IMR-90 (cell line): ENCODE data around the gene PSMD8. TPM values are rescaled to one million over a fixed set of nuclear protein-coding genes. Genes with fewer than 3 reads are reported as not detected.

Source experiments
- ATAC-seq: fragments of 200-7000 bp; cut with Tn5 transposase; 2 replicates; pipeline ENCODE4 v1.9.1; 2020; ENCODE audit warnings: low read depth, mild to moderate bottlenecking, moderate library complexity
- BruUV-seq: library from RNA; stranded (reverse); fragments of 400-500 nt; replicated peaks from 2 replicates; lab custom pipeline; 2021; lab: Mats Ljungman, UMichigan
- CTCF ChIA-PET: fragments of 300-600 bp; formaldehyde crosslinking; extraction: SDS; loops from one replicate; lab custom pipeline; 2021; ENCODE audit warnings: antibody characterized with exemption; lab: Yijun Ruan, JAX
- POLR2A ChIA-PET: fragments of 300-600 bp; sonication (Branson Sonifier 250); formaldehyde crosslinking; loops from one replicate; lab custom pipeline; 2022; ENCODE audit warnings: antibody characterized with exemption; ENCODE audit not compliant: unreplicated experiment; lab: Charles Lee
- DNase-seq: peaks from one replicate; pipeline ENCODE4 v3.0.0; 2013
- H2AFZ ChIP-seq: replicated peaks from 2 replicates; pipeline ENCODE3; 2013; ENCODE audit warnings: low read length, mild to moderate bottlenecking; ENCODE audit not compliant: poor library complexity
- H2AK5ac ChIP-seq: 2 replicates; pipeline ENCODE4 v1.6.1; 2013; ENCODE audit warnings: low read depth, low read length, inconsistent platforms
- H2AK9ac ChIP-seq: replicated peaks from 2 replicates; pipeline ENCODE3; 2013; ENCODE audit warnings: mild to moderate bottlenecking, low read depth, low read length, moderate library complexity; ENCODE audit not compliant: poor library complexity
- H2BK120ac ChIP-seq: 2 replicates; pipeline ENCODE4 v1.6.1; 2013; ENCODE audit warnings: low read depth, low read length, inconsistent platforms
- H2BK15ac ChIP-seq: 3 replicates; pipeline ENCODE4 v1.6.1; 2013; ENCODE audit warnings: low read depth, low read length, inconsistent platforms
- H2BK20ac ChIP-seq: 2 replicates; pipeline ENCODE4 v1.6.1; 2013; ENCODE audit warnings: low read depth, mild to moderate bottlenecking, inconsistent platforms, low read length, moderate library complexity
- H2BK5ac ChIP-seq: 2 replicates; pipeline ENCODE4 v1.6.1; 2013; ENCODE audit warnings: mild to moderate bottlenecking, low read depth, low read length, inconsistent platforms; ENCODE audit not compliant: poor library complexity, severe bottlenecking
- H3K14ac ChIP-seq: replicated peaks from 2 replicates; pipeline ENCODE4 v1.6.1; 2013; ENCODE audit warnings: low read depth, low read length, inconsistent platforms
- H3K18ac ChIP-seq: 2 replicates; pipeline ENCODE4 v1.6.1; 2013; ENCODE audit warnings: low read depth, low read length, control low read depth
- H3K23ac ChIP-seq: 2 replicates; pipeline ENCODE4 v1.6.1; 2013; ENCODE audit warnings: low read depth, low read length, inconsistent platforms
- H3K27ac ChIP-seq: 2 replicates; pipeline ENCODE4 v1.5.1; 2013; ENCODE audit warnings: mild to moderate bottlenecking, control low read depth, low read length; ENCODE audit not compliant: insufficient read depth
- H3K27me3 ChIP-seq: 2 replicates; pipeline ENCODE4 v1.6.1; 2013; ENCODE audit warnings: low read length; ENCODE audit not compliant: control insufficient read depth, insufficient read depth
- H3K36me3 ChIP-seq: 2 replicates; pipeline ENCODE4 v1.6.1; 2013; ENCODE audit warnings: low read length, mixed read lengths; ENCODE audit not compliant: control insufficient read depth, insufficient read depth
- H3K4ac ChIP-seq: 2 replicates; pipeline ENCODE4 v1.6.1; 2013; ENCODE audit warnings: low read depth, low read length, inconsistent platforms
- H3K4me1 ChIP-seq: 2 replicates; pipeline ENCODE4 v1.6.1; 2013; ENCODE audit warnings: low read length, mixed read lengths; ENCODE audit not compliant: control insufficient read depth, insufficient read depth
- H3K4me2 ChIP-seq: 2 replicates; pipeline ENCODE4 v1.6.1; 2013; ENCODE audit warnings: low read depth, mild to moderate bottlenecking, control low read depth, low read length, moderate library complexity
- H3K4me3 ChIP-seq: 2 replicates; pipeline ENCODE4 v1.5.1; 2013; ENCODE audit warnings: low read depth, mild to moderate bottlenecking, control low read depth, low read length, moderate library complexity; ENCODE audit not compliant: insufficient read depth
- H3K56ac ChIP-seq: 2 replicates; pipeline ENCODE4 v1.6.1; 2013; ENCODE audit warnings: low read length, inconsistent platforms; ENCODE audit not compliant: insufficient read depth; ENCODE audit errors: extremely low read depth
- H3K79me1 ChIP-seq, 2 experiments: 2 replicates each; pipeline ENCODE4 v1.6.1; 2013; ENCODE audit warnings: low read length in 2 of 2, inconsistent platforms in 1 of 2, low read depth in 1 of 2
- H3K9ac ChIP-seq: 2 replicates; pipeline ENCODE4 v1.6.1; 2013; ENCODE audit warnings: low read depth, low read length, control low read depth
- H3K9me1 ChIP-seq: 2 replicates; pipeline ENCODE4 v1.6.1; 2013; ENCODE audit warnings: low read length, inconsistent platforms; ENCODE audit not compliant: insufficient read depth
- H3K9me3 ChIP-seq: 2 replicates; pipeline ENCODE4 v1.6.1; 2013; ENCODE audit warnings: low read length; ENCODE audit not compliant: control insufficient read depth, insufficient read depth
- H4K20me1 ChIP-seq: 2 replicates; pipeline ENCODE4 v1.6.1; 2013; ENCODE audit warnings: low read length, inconsistent platforms; ENCODE audit not compliant: insufficient read depth
- H4K5ac ChIP-seq: 2 replicates; pipeline ENCODE4 v1.6.1; 2013; ENCODE audit warnings: mild to moderate bottlenecking, low read depth, low read length, control low read depth
- H4K8ac ChIP-seq, 2 experiments: 2 replicates each; pipeline ENCODE4 v1.6.1; 2013; ENCODE audit warnings: low read depth in 2 of 2, low read length in 2 of 2, control low read depth in 1 of 2, inconsistent platforms in 1 of 2
- H4K91ac ChIP-seq: 2 replicates; pipeline ENCODE4 v1.6.1; 2013; ENCODE audit warnings: low read depth, low read length, inconsistent platforms; ENCODE audit not compliant: insufficient read depth
- BHLHE40 ChIP-seq: fragments of 150-350 bp; IDR thresholded peaks from 2 replicates; pipeline ENCODE4 v1.6.1; 2016; ENCODE audit warnings: mild to moderate bottlenecking, low read depth, low read length
- CHD1 ChIP-seq: IDR thresholded peaks from 2 replicates; pipeline ENCODE4 v1.6.1; 2012; ENCODE audit warnings: low read depth, low read length, improper control_type of control experiment
- MAFK ChIP-seq: IDR thresholded peaks from 2 replicates; pipeline ENCODE4 v1.6.1; 2012; ENCODE audit warnings: low read depth, low read length, improper control_type of control experiment
- NFE2L2 ChIP-seq: fragments of 150-350 bp; IDR thresholded peaks from 2 replicates; pipeline ENCODE4 v1.6.1; 2016; ENCODE audit warnings: low read depth, mild to moderate bottlenecking, low read length
- WGBS, 2 experiments: methylation state at CpG; one replicate each; pipeline versions ENCODE4 v1.1.5 to v1.1.7; 2013; ENCODE audit warnings: missing lambda C conversion rate in 2 of 2; ENCODE audit not compliant: insufficient read length in 1 of 2; ENCODE audit errors: extremely low coverage in 2 of 2; 5-methylcytosine and 5-hydroxymethylcytosine counted together
- dilution Hi-C: fragments of 300-500 bp; cut with HindIII; formaldehyde crosslinking; loops from one replicate; pipeline ENCODE4 v1.14.3; 2018; ENCODE audit warnings: low sequenced_read_pairs; ENCODE audit not compliant: unreplicated experiment
- in situ Hi-C: fragments of 300-500 bp; cut with MboI; formaldehyde crosslinking; loops from 3 replicates; pipeline ENCODE4 v1.14.3; 2019; ENCODE audit warnings: low sequenced_read_pairs, inconsistent platforms, mixed read lengths
- intact Hi-C: fragments of 100-400 bp; cut with micrococcal nuclease; formaldehyde crosslinking; loops from 2 replicates; pipeline ENCODE4 v1.10.0; 2022
- polyA plus RNA-seq, 3 experiments: library from polyadenylated mRNA; depleted of rRNA; stranded (reverse); fragments of >200 nt; gene quantifications; 2 replicates each; pipeline ENCODE4 v1.2.3, GENCODE V29; 2012; ENCODE audit warnings: low replicate concordance in 1 of 3
- total RNA-seq: library from RNA; depleted of rRNA; stranded (reverse); fragments of >200 nt; gene quantifications from 2 replicates; pipeline ENCODE4 v1.2.3, GENCODE V29; 2012
- TF ChIP-seq, protein P1 (sequence below): fragments of 150-350 bp; IDR thresholded peaks from 2 replicates; pipeline ENCODE4 v1.6.1; 2016; ENCODE audit warnings: low read depth, mild to moderate bottlenecking, low read length, moderate library complexity, borderline replicate concordance

PSMD8 gene
- total and polyA plus RNA-seq, 2 of the 4 experiments (the other 2 are of a cell fraction): 475 to 644 TPM

DNA sequence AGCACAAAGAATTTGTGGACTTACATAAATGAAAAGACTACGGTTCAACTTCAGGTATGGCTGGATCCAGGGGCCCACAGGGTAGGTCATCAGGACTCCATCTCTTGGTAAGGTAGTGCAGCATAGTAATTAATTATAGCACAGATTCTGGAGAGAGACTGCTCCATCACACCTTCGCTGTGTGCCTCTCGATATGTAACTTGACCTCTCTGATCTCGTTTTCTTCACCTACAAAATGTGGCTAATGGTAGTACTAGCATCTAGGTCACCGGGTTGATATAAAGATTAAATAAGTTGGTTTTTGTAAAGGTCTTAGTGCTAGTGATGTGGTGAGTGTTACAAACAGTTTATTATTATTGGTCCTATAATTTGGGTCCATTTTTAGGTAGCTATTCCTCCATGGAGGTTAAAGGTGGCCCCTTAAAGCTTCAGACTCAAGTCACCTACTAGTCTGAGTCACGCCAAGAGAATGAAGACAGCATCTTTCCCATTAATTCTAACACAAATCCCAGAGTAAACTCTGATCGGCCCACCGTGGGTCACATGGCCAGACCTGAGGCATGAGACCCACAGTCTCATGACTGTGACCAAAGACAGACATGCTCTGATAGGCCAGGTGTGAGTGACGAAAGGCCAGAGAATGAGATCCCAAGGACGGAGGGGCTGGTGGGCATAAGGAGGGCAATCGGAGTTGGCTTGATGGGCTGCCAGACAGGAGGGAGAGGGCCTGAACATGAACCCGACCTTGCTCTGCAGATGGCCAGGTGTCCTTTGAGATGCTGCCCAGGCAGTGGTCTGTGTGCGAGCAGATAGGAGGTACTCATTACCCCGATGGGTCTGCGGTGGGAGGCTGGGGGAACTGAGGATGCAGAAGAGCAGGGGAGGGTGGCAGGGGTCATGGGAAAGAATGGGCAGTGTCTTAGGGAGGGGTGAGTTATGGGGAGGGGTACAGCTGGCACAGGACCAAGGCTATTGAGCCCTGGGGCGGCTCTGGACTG, 18.3 kb upstream of the PSMD8 start:
- no peak overlapping the region for H3K4me3 ChIP-seq
- H3K23ac ChIP-seq: no peak overlapping the region
- H4K8ac ChIP-seq: no peak overlapping the region
- H2BK120ac ChIP-seq: no peak overlapping the region
- no peak overlapping the region for H2AK5ac ChIP-seq
- ChIA-PET CTCF (no interaction called here), POLR2A (no interaction called here)
- no peaks in the 10 kb centered on the region for H3K9me1 ChIP-seq
- no peak overlapping the region for H3K18ac ChIP-seq
- H3K4me1 ChIP-seq: no peaks in the 10 kb centered on the region
- H2BK5ac ChIP-seq: no peak overlapping the region
- H2AK9ac ChIP-seq: no peak overlapping the region
- dilution Hi-C loops (no loop called here), in situ Hi-C loops (no loop called here), intact Hi-C loops (no loop called here)
- no peaks in the 10 kb centered on the region for H3K79me1 ChIP-seq
- H3K4ac ChIP-seq: no peak overlapping the region
- no peak for DNase-seq
- peaks cover 49% of the 10 kb centered on the region for H3K27me3 ChIP-seq
- no peak overlapping the region for H3K14ac ChIP-seq
- 65% methylated on average over 8 of the region's 16 CpGs; no CpG with 5 or more reads in 1 of the 2 experiments for WGBS, 2 experiments
- no peaks in the 10 kb centered on the region for H4K20me1 ChIP-seq
- ATAC-seq: no peak
- TF ChIP-seq NFE2L2 (no peak), CHD1 (no peak), BHLHE40 (no peak), MAFK (no peak)
- TF ChIP-seq, protein P1, sequence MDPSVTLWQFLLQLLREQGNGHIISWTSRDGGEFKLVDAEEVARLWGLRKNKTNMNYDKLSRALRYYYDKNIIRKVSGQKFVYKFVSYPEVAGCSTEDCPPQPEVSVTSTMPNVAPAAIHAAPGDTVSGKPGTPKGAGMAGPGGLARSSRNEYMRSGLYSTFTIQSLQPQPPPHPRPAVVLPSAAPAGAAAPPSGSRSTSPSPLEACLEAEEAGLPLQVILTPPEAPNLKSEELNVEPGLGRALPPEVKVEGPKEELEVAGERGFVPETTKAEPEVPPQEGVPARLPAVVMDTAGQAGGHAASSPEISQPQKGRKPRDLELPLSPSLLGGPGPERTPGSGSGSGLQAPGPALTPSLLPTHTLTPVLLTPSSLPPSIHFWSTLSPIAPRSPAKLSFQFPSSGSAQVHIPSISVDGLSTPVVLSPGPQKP: no peak
- no peaks in the 10 kb centered on the region for H3K9me3 ChIP-seq
- no peak overlapping the region for H3K56ac ChIP-seq
- H2BK15ac ChIP-seq: no peak overlapping the region
- H2BK20ac ChIP-seq: no peak overlapping the region
- no peak overlapping the region for H2AFZ ChIP-seq
- H4K5ac ChIP-seq: no peak overlapping the region
- H3K36me3 ChIP-seq: no peaks in the 10 kb centered on the region
- H3K4me2 ChIP-seq: no peak overlapping the region
- H3K27ac ChIP-seq: no peak overlapping the region
- no TSS peak for BruUV-seq
- H4K91ac ChIP-seq: no peak overlapping the region
- no peak overlapping the region for H3K9ac ChIP-seq
